H1 (cell line): ENCODE results near the gene CEP290. TPM values are rescaled to one million over a fixed set of nuclear protein-coding genes. Genes with fewer than 3 reads are reported as not detected.

Experiments
- CHD7 ChIP-seq: fragments of 300-600 bp; sonication (generic); IDR thresholded peaks from 2 replicates; pipeline ENCODE4 v1.7.1; 2012; ENCODE audit warnings: low read length, moderate library complexity, mild to moderate bottlenecking, inconsistent platforms; ENCODE audit not compliant: insufficient replicate concordance
- E2F6 ChIP-seq: IDR thresholded peaks from 2 replicates; pipeline ENCODE4 v1.6.1; 2012; ENCODE audit warnings: inconsistent platforms
- EGR1 ChIP-seq: IDR thresholded peaks from 2 replicates; pipeline ENCODE4 v1.6.1; 2011; ENCODE audit warnings: low read depth, low read length, borderline replicate concordance
- EZH2 ChIP-seq: fragments of 200-600 bp; sonication (generic); IDR thresholded peaks from 2 replicates; pipeline ENCODE4 v1.7.1; 2012; ENCODE audit warnings: low read depth, mild to moderate bottlenecking, moderate library complexity, low read length, inconsistent platforms; ENCODE audit not compliant: severe bottlenecking
- MAFK ChIP-seq: IDR thresholded peaks from 2 replicates; pipeline ENCODE4 v1.6.1; 2012; ENCODE audit warnings: low read depth, mild to moderate bottlenecking, improper control_type of control experiment, low read length
- POLR2AphosphoS5 ChIP-seq: IDR thresholded peaks from 2 replicates; pipeline ENCODE4 v1.6.1; 2011; ENCODE audit warnings: low read depth, low read length
- RFX5 ChIP-seq: IDR thresholded peaks from 2 replicates; pipeline ENCODE4 v1.6.1; 2011; ENCODE audit warnings: low read depth, low read length, improper control_type of control experiment, borderline replicate concordance
- SP2 ChIP-seq: IDR thresholded peaks from 2 replicates; pipeline ENCODE4 v1.6.1; 2012; ENCODE audit warnings: mild to moderate bottlenecking, low read length, inconsistent platforms
- TAF1 ChIP-seq: IDR thresholded peaks from 2 replicates; pipeline ENCODE4 v1.6.1; 2011; ENCODE audit warnings: mild to moderate bottlenecking, low read depth, low read length
- TAF7 ChIP-seq: optimal IDR thresholded peaks from 2 replicates; pipeline ENCODE3; 2011; ENCODE audit warnings: low read depth, mild to moderate bottlenecking, inconsistent platforms, low read length, moderate library complexity, borderline replicate concordance
- YY1 ChIP-seq: IDR thresholded peaks from 2 replicates; pipeline ENCODE4 v1.6.1; 2011; ENCODE audit warnings: low read depth, mild to moderate bottlenecking, low read length
- polyA plus RNA-seq, 7 experiments: library from polyadenylated mRNA; depleted of rRNA in 3 of 7; stranded (reverse) in 5 of 7; unstranded in 2 of 7; fragments of >200 nt in 5 of 7; fragments of 200-250 nt in 2 of 7; gene quantifications; 1 replicate in 5 of 7; 2 replicates in 1 of 7; 4 replicates in 1 of 7; pipeline versions ENCODE4 v1.2.1 to v1.2.3, GENCODE V29; 2011 to 2013; ENCODE audit warnings: missing spikeins in 2 of 7, mixed read lengths in 2 of 7
- total RNA-seq: library from RNA; stranded (reverse); fragmentation: NEBNext Ultra II Directional; extraction: Animal tissue kit (Norgen Biotek cat#: 25700); gene quantifications from 2 replicates; pipeline ENCODE4 v1.2.1, GENCODE V29; 2021

The CEP290 gene
- total and polyA plus RNA-seq, 2 of the 8 experiments (the other 6 are each of a cell fraction or from before 2014, with no cell fraction given), result 2.1 to 5.9 TPM

DNA sequence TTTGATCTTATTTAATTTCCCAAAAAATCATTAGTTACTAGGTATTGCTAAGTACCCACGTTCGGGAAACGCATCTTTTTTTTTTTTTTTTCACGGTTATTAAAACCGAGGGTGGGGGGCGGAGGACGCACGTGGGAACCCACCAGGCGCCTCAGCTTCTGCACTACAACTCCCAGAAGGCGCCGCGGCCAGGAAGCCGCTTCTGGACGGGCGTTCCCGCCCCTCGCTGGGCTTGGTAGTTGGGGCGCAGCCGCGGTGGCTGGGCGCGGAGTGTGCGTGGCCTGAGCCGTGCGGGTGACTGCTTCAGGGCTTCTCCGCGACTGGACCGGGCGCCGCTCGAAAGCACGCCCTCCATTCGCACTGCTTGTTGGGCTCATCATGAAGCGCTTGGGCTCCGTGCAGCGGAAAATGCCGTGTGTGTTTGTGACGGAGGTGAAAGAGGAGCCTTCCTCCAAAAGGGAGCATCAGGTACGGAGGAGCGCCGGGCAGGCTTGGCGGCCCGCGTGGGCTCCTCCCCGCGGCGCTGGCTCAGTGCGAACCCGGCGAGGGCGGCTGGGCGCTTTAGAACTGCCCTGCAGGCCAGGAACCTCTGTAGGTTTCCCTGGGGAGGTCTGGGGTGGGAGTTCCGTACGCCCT is 106.5 kb downstream of the CEP290 start (continued):
- TF ChIP-seq CHD7 (no peak), SP2 (no peak), POLR2AphosphoS5 (peak; percentile 90), E2F6 (no peak), YY1 (no peak), MAFK (no peak), TAF7 (peak; percentile 63), EZH2 (no peak), TAF1 (peak; percentile 87), RFX5 (no peak), EGR1 (no peak)
